GM21723 (cell line): ENCODE data around the gene VWA7.

ENCODE experiments used
- ATAC-seq: cut with Tn5 transposase; IDR thresholded peaks from one replicate; pipeline ENCODE4 v1.9.1; 2021; ENCODE audit warnings: mild to moderate bottlenecking, moderate library complexity; ENCODE audit not compliant: unreplicated experiment

The VWA7 gene

GRCh38 chr6:31732029-31732428, 45.1 kb downstream of the VWA7 start:
- ATAC-seq, result no peak

DNA sequence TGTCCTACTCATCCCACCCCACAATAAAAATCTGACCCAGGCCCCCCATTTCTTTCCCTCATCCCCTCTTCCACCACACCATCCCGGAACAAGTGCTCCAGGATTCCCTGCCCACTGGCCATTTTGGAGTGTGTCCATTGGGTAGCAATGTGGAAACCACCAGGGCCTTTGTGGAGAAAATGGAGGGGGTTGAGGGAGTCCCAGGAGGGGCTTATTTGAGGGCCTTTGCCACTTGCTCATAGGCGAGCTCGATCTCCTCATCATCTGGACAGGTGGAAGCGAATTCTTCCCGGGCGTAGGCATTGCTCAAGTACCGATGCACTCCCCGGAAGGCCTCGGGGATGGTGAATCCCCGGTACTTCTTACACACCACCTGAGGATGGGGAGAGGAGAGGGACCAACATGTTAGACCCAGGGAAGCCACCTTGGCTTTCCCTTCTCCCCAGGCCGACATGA, 46.5 kb downstream of the VWA7 start:
- ATAC-seq, result no peak

- ATAC-seq, result peak; percentile 44
Observed at GRCh38 chr6:31729979-31730630, 47.0 kb downstream of the VWA7 start.

DNA sequence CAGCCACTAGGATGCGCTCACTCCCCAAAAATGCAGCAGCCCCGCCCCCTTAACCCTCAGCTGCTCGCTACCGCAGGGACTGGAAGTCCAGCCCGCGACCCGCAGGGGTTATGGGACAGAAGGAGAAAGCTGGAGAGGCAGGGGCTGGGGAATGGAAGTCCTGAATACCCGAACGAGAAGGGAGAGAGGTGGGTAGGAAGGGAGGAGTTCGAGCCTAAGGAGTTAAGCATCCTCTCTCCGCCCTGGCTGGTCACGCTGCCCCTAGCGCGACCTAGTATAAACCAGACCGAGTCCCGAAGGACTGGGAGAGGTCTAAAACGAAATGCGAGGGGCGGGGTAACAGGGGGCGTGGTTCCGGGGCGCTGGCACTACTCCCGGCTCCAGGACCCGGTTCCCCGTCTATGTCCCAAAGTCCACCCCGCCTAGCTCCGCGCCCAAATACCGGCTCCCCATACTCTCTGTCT, 47.6 kb downstream of the VWA7 start:
- ATAC-seq, result peak; percentile 58

- no peak for ATAC-seq
Observed at GRCh38 chr6:31728767-31729514, 48.2 kb downstream of the VWA7 start, which contains the start of gene DDAH2. TSS of gene DDAH2 (minus strand) at chr6:31729299. CDS start at chr6:31729161, 138 bp downstream.

DNA sequence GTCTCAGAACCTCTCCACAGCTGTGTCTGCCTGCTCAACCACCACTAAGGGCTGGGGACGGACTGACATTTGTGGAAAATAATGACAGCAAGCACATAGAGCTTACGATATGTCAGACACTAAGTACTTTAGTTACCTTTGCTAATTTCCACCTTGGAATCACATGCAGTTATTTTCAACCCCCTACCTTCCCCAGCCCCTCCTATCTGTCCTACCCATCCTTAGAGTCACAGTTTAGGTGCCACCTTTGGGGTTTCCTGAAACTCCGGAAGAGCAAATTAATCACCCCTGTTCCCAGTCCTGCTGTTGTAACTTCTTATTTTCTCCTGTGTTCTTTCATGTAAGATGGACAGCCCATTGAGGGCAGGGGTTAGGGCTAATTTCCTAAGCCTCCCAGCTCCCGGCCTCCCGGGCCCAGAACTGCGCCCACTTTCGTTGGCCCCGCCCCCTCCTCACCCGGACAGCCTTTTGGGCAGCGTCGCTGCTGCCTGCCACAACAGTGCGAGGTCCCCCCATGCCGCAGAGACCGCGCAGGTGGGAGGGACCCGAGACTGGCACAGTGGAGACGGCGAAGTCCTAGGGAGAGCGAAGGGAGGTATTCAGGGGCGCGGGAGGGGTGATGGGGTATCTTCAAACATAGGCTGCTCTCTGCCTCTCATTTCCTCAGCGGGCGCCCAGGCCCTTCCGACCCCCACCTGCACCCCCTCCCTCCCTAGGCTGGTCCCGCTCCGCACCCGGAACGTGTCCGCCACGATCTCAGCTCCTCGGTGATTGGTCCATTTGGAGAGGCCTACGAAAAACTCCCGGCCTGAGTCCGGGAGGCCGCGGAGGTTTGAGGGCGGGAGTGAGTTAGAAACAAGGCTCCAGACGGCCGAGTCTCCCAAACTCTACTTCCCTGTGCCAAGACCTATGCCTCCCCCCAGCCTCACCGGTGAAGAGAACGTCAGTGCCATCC, 49.1 kb downstream of the VWA7 start:
- no peak for ATAC-seq

GRCh38 chr6:31727034-31727716, 50.0 kb downstream of the VWA7 start:
- no peak for ATAC-seq

DNA sequence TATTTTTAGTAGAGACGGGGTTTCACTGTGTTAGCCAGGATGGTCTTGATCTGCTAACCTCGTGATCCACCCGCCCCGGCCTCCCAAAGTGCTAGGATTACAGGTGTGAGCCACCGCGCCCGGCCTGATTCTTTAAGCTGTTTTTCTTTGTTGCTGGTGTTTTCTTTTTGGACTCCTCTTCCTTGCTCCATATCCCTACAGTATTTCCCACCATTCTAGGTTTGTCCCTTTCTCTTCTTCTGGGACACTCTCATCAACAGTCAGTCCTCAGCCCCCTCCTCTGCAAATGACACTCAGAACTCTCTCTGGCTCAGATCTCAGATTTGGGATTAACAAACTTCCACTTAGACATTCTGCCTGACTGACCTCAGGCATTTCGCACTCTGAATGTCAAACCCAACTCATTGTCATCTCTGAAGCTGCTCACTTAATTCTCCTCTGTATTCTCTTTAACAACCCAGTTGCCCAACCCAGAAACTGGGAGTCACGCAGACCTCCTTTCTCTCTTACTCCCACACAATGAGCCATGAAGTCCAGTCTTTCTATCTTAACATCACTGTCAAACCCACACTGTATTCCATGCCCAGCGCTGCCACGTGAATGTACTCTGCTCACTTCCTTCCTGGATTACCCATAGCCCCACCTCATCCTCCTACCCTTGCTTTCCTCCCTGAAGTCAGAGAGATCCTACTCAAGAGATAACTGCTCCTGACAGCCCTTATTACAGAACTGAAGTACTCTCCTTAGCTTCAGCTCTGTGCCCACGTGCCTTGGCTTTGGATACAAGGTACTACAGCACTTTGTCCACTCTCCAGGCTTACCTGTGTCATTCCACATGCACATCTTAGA, 51.4 kb downstream of the VWA7 start:
- ATAC-seq, result no peak

- ATAC-seq, result no peak
Observed at GRCh38 chr6:31723980-31724691, 53.0 kb downstream of the VWA7 start.

- ATAC-seq, result no peak
Observed at GRCh38 chr6:31723245-31723979, 53.7 kb downstream of the VWA7 start, which contains the start of gene MPIG6B. TSS of gene MPIG6B (plus strand) at chr6:31723373. CDS start at chr6:31723384, 11 bp downstream.

DNA sequence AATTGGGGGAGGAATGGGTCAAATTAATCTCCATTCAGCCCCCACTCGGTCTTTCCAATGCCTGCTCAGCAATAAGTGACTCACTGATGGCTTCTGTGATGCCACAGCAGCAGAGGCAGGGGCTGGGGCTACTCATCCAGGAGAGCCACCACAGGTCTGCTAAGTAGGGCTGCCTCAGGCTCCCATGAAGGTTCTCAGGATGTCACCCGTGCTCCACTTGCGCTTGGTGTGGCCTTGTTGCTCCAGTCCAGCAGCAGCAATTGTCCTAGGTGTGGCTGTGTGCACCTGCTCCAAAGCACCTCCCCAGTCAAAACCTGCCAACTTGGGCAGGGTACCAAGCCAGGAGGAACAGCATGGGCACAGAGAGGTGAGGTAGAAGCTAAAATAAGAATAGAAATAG, 55.0 kb downstream of the VWA7 start:
- ATAC-seq, result no peak

DNA sequence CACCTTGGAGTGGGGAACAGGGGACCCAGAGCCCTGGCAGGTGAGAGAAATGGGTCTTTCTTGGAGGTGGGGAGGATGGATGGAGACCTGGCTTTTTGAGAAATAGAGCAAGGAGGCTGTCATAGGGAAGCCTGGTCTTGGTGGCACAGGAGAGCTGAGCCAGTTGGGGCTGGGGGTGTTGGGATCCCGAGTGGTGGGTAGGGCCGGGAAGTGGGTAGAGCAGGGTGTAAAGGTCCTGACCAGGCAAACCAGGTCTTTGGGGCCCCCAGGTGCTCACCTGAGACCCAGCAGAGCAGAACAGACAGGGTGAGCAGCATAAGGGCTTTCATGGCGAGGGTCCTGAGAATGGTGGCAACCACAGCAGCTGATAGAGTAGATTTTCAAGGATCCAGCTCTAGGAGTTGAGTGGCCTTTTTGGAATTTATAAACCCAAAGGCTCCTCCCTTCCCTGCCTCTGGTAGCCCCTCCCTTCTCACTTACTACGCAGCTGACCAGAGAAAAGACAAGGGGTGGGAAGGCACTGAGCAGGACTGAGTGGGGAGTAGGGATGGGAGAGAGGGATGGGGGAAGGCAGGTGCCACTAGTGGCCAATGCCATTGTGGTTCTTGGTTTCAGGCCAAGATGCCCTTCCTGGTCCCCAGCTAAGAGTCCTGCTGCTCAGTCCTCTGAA, 55.6 kb downstream of the VWA7 start, which contains the start of gene LY6G6C:
Gene LY6G6C, minus strand, starts transcription at position 396 of the 670 bp plus-strand sequence. Its CDS starts 67 bp downstream, at position 329.
- ATAC-seq, result no peak

- no peak for ATAC-seq
Observed at GRCh38 chr6:31720196-31720770, 56.8 kb downstream of the VWA7 start.

GRCh38 chr6:31719001-31719400, 58.1 kb downstream of the VWA7 start:
- no peak for ATAC-seq

GRCh38 chr6:31718265-31718664, 58.9 kb downstream of the VWA7 start:
- no peak for ATAC-seq

DNA sequence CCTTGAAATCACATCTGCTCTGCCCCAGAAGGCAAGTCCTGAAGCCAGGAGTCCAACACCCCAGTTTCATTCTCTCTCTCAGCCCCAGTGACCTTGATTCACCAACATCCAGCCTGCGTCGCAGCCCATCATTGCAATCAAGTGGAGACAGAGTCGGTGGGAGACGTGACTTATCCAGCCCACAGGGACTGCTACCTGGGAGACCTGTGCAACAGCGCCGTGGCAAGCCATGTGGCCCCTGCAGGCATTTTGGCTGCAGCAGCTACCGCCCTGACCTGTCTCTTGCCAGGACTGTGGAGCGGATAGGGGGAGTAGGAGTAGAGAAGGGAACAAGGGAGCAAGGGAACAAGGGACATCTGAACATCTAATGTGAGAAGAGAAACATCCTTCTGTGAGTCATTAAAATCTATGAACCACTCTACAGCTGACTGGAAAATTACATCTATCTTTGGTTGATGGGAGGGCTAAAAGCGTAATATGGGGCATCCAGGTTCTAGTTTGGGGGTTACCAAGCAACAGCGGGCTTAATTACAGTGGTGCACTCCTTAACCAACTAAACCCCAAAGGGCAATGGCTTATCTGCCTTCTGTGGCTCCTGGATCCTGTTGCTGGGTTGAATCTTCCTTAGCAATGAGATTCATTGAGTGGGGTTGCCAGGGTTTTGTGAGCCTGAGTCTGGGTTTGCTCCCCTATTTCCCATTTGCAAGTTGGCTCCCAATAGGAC, 59.5 kb downstream of the VWA7 start:
- no peak for ATAC-seq
